Trophoblast cell (in vitro differentiated cells and primary cell): ENCODE data around the gene ALG9.

ENCODE experiments used
- DNase-seq, 2 donors: peaks; one replicate each; pipeline ENCODE4 v3.0.0-alpha.2; 2016
- H2AFZ ChIP-seq: 2 replicates; pipeline ENCODE4 v1.6.1; 2013; ENCODE audit warnings: low read length, moderate library complexity, mild to moderate bottlenecking; ENCODE audit not compliant: insufficient read depth, poor library complexity
- H2AK5ac ChIP-seq: 2 replicates; pipeline ENCODE4 v1.6.1; 2013; ENCODE audit warnings: mild to moderate bottlenecking, low read length
- H2BK120ac ChIP-seq: 2 replicates; pipeline ENCODE4 v1.6.1; 2013; ENCODE audit warnings: low read length, mild to moderate bottlenecking, moderate library complexity; ENCODE audit not compliant: insufficient read depth, poor library complexity
- H2BK12ac ChIP-seq: 2 replicates; pipeline ENCODE4 v1.6.1; 2013; ENCODE audit warnings: mild to moderate bottlenecking, low read length, moderate library complexity
- H2BK5ac ChIP-seq: 2 replicates; pipeline ENCODE4 v1.6.1; 2013; ENCODE audit warnings: low read length, low read depth, moderate library complexity, mild to moderate bottlenecking; ENCODE audit not compliant: poor library complexity
- H3K14ac ChIP-seq: 2 replicates; pipeline ENCODE4 v1.6.1; 2013; ENCODE audit warnings: mild to moderate bottlenecking, low read length
- H3K18ac ChIP-seq: 2 replicates; pipeline ENCODE4 v1.6.1; 2013; ENCODE audit warnings: mild to moderate bottlenecking, low read length
- H3K23ac ChIP-seq: 2 replicates; pipeline ENCODE4 v1.6.1; 2013; ENCODE audit warnings: low read length
- H3K27ac ChIP-seq: 2 replicates; pipeline ENCODE4 v1.5.1; 2013; ENCODE audit warnings: low read depth, mild to moderate bottlenecking, inconsistent platforms, low read length, moderate library complexity
- H3K27me3 ChIP-seq: 2 replicates; pipeline ENCODE4 v1.6.1; 2013; ENCODE audit warnings: inconsistent platforms, mild to moderate bottlenecking, low read length, moderate library complexity; ENCODE audit not compliant: insufficient read depth
- H3K36me3 ChIP-seq, 2 experiments: 1 replicate in 1 of 2; 2 replicates in 1 of 2; pipeline ENCODE4 v1.6.1; 2013; ENCODE audit warnings: low read length in 2 of 2, mild to moderate bottlenecking in 2 of 2, moderate library complexity in 1 of 2; ENCODE audit not compliant: insufficient read depth in 2 of 2, control insufficient read depth in 1 of 2
- H3K4ac ChIP-seq: 2 replicates; pipeline ENCODE4 v1.6.1; 2013; ENCODE audit warnings: low read depth, mild to moderate bottlenecking, low read length, moderate library complexity
- H3K4me1 ChIP-seq, 2 experiments: 1 replicate in 1 of 2; 2 replicates in 1 of 2; pipeline ENCODE4 v1.6.1; 2013; ENCODE audit warnings: low read length in 2 of 2, mild to moderate bottlenecking in 2 of 2, moderate library complexity in 1 of 2; ENCODE audit not compliant: insufficient read depth in 2 of 2, control insufficient read depth in 1 of 2
- H3K4me2 ChIP-seq: 2 replicates; pipeline ENCODE4 v1.6.1; 2013; ENCODE audit warnings: inconsistent platforms, mild to moderate bottlenecking, low read length, moderate library complexity
- H3K4me3 ChIP-seq: 2 replicates; pipeline ENCODE4 v1.5.1; 2013; ENCODE audit warnings: mild to moderate bottlenecking, low read depth, low read length, inconsistent platforms
- H3K79me1 ChIP-seq: one replicate; pipeline ENCODE4 v1.6.1; 2013; ENCODE audit warnings: low read length
- H3K79me2 ChIP-seq: 2 replicates; pipeline ENCODE4 v1.6.1; 2013; ENCODE audit warnings: low read length, mild to moderate bottlenecking; ENCODE audit not compliant: control insufficient read depth, insufficient read depth, poor library complexity
- H3K9ac ChIP-seq: 2 replicates; pipeline ENCODE4 v1.6.1; 2013; ENCODE audit warnings: mild to moderate bottlenecking, low read length
- H3K9me3 ChIP-seq: 2 replicates; pipeline ENCODE4 v1.6.1; 2013; ENCODE audit warnings: low read depth, mild to moderate bottlenecking, control low read depth, inconsistent platforms, low read length; ENCODE audit not compliant: insufficient read depth
- H4K12ac ChIP-seq: 2 replicates; pipeline ENCODE4 v1.6.1; 2013; ENCODE audit warnings: low read depth, mild to moderate bottlenecking, low read length, moderate library complexity
- H4K8ac ChIP-seq: 2 replicates; pipeline ENCODE4 v1.6.1; 2013; ENCODE audit warnings: low read depth, mild to moderate bottlenecking, low read length, moderate library complexity
- H4K91ac ChIP-seq: one replicate; pipeline ENCODE4 v1.6.1; 2013; ENCODE audit warnings: low read depth, mild to moderate bottlenecking, low read length, moderate library complexity
- WGBS: extraction: QIAGEN DNeasy Blood & Tissue Kit; methylation state at CpG from one replicate; pipeline ENCODE4 v1.1.7; 2013; ENCODE audit warnings: missing lambda C conversion rate; ENCODE audit not compliant: insufficient read length, insufficient coverage; ENCODE audit errors: extremely low coverage; 5-methylcytosine and 5-hydroxymethylcytosine counted together

ALG9 gene

DNA sequence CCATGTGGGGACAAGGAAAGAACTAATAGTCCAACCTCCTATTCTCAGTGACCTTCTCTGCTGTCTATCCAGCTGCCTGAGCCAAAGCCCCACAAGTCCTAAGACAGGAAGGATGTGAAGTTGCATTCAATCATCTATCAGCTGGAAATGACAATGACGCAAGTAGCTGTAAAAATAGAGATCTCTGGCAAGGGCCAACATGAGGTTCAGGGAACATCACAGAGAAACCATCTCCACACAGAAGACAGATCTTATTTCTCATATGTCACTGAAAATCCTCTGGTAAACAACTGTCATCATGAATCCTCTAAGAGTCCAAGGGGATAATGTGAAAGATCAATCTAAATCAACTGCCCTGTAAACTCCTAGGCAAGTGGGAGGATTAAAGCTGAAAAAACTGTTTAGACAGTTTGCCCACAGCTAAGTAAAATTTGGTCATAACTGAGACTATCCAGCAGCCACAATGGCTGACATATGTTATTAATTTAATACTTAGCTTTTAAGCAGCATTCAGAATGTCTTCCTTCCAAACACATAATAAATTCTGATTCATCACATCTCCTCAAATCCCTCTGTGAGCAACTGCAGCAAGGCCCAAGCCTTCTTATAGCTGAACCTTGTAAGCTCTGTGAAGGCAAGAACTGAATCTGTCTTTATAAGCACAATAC lies 52.1 kb downstream of the ALG9 start:
- Histone ChIP-seq H3K18ac (no peak overlapping the region), H3K14ac (no peak overlapping the region), H3K4ac (no peak overlapping the region), H2BK5ac (no peak overlapping the region), H3K4me2 (no peak overlapping the region), H3K79me1 (no peaks in the 10 kb centered on the region), H3K36me3 (peaks cover 1 to 2% of the 10 kb centered on the region in 2 experiments), H3K27ac (no peak overlapping the region), H3K27me3 (no peaks in the 10 kb centered on the region), H3K23ac (no peak overlapping the region), H4K91ac (no peak overlapping the region), H3K4me1 (no peaks in the 10 kb centered on the region), H2AFZ (no peak overlapping the region), H2AK5ac (no peak overlapping the region), H3K9ac (no peak overlapping the region), H4K8ac (no peak overlapping the region), H2BK120ac (no peak overlapping the region), H3K4me3 (no peak overlapping the region), H2BK12ac (no peak overlapping the region), H3K79me2 (no peaks in the 10 kb centered on the region), H3K9me3 (no peaks in the 10 kb centered on the region), H4K12ac (no peak overlapping the region)
- no CpG with 5 or more reads among the region's 1 CpG for WGBS
- DNase-seq: no peak

DNA sequence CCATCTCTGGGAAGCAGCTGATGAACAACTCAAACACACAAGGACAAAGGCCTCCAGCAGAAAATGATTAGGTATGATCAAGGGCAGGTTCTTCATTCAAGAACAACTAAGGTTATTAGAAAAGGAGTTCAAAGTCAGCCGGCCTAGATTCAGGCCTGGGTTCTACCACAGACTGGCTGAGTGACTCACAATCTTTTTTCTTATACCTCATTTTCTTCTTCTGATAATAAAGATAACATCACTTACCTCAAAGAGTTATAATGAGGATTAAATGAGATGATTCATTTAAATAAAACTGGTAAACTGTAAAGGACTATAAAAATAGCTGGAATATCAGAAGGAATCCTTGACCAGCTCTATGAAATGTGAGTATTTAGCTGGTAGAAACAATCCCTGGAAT lies 55.9 kb downstream of the ALG9 start:
- no peak for DNase-seq
- no peak overlapping the region for H3K4me2 ChIP-seq
- H3K79me1 ChIP-seq: no peaks in the 10 kb centered on the region
- H3K4me3 ChIP-seq: no peak overlapping the region
- no peak overlapping the region for H3K27ac ChIP-seq
- H4K12ac ChIP-seq: no peak overlapping the region
- H3K4me1 ChIP-seq: no peaks in the 10 kb centered on the region
- H3K27me3 ChIP-seq: no peaks in the 10 kb centered on the region
- H3K79me2 ChIP-seq: no peaks in the 10 kb centered on the region
- no CpG with 5 or more reads among the region's 1 CpG for WGBS
- no peak overlapping the region for H3K18ac ChIP-seq
- H3K9ac ChIP-seq: no peak overlapping the region
- H2AK5ac ChIP-seq: no peak overlapping the region
- H3K4ac ChIP-seq: no peak overlapping the region
- H2BK120ac ChIP-seq: no peak overlapping the region
- no peak overlapping the region for H2AFZ ChIP-seq
- no peak overlapping the region for H2BK5ac ChIP-seq
- no peaks in the 10 kb centered on the region for H3K9me3 ChIP-seq
- peaks cover 0 to 2% of the 10 kb centered on the region in 2 experiments for H3K36me3 ChIP-seq
- no peak overlapping the region for H3K23ac ChIP-seq
- H3K14ac ChIP-seq: no peak overlapping the region
- H4K91ac ChIP-seq: no peak overlapping the region
- H2BK12ac ChIP-seq: no peak overlapping the region
- H4K8ac ChIP-seq: no peak overlapping the region

- Histone ChIP-seq H4K8ac (no peak overlapping the region), H4K91ac (no peak overlapping the region), H2BK12ac (no peak overlapping the region), H3K14ac (no peak overlapping the region), H2BK120ac (no peak overlapping the region), H3K4me3 (no peak overlapping the region), H3K27me3 (no peaks in the 10 kb centered on the region), H3K79me1 (no peaks in the 10 kb centered on the region), H3K9ac (no peak overlapping the region), H3K79me2 (no peaks in the 10 kb centered on the region), H3K18ac (no peak overlapping the region), H2AK5ac (no peak overlapping the region), H3K36me3 (peaks cover 0 to 2% of the 10 kb centered on the region in 2 experiments), H2AFZ (no peak overlapping the region), H3K4me1 (no peaks in the 10 kb centered on the region), H3K9me3 (no peaks in the 10 kb centered on the region), H3K27ac (no peak overlapping the region), H3K23ac (no peak overlapping the region), H3K4ac (no peak overlapping the region), H3K4me2 (no peak overlapping the region), H4K12ac (no peak overlapping the region), H2BK5ac (no peak overlapping the region)
- WGBS: no CpG with 5 or more reads among the region's 8 CpGs
- DNase-seq: peak; percentile 62 to 82
Observed at GRCh38 chr11:111814557-111815320, 56.6 kb downstream of the ALG9 start.

- Histone ChIP-seq H2BK120ac (no peak overlapping the region), H3K27me3 (no peaks in the 10 kb centered on the region), H3K9me3 (no peaks in the 10 kb centered on the region), H3K18ac (no peak overlapping the region), H2AK5ac (no peak overlapping the region), H3K79me2 (no peaks in the 10 kb centered on the region), H3K14ac (no peak overlapping the region), H4K12ac (no peak overlapping the region), H3K4me3 (no peak overlapping the region), H4K91ac (no peak overlapping the region), H3K79me1 (no peaks in the 10 kb centered on the region), H2BK5ac (no peak overlapping the region), H3K27ac (no peak overlapping the region), H3K4ac (no peak overlapping the region), H4K8ac (no peak overlapping the region), H2AFZ (no peak overlapping the region), H3K9ac (no peak overlapping the region), H3K4me1 (no peaks in the 10 kb centered on the region), H3K4me2 (no peak overlapping the region), H3K23ac (no peak overlapping the region), H2BK12ac (no peak overlapping the region), H3K36me3 (peaks cover 0 to 2% of the 10 kb centered on the region in 2 experiments)
- DNase-seq: no peak
- no CpG with 5 or more reads among the region's 1 CpG for WGBS
Observed at GRCh38 chr11:111814106-111814505, 57.3 kb downstream of the ALG9 start.
